HL-60 (cell line): ENCODE measurements around the gene SEC23IP.
A peak's percentile ranks its signal among the peaks of the same experiment; 100 is the strongest.

Experiments
- DNase-seq, 2 experiments: peaks; one replicate each; pipeline ENCODE4 v3.0.0-alpha.2; 2010 to 2020; ENCODE audit warnings: low read depth in 1 of 2, low spot score in 1 of 2
- H3K27ac ChIP-seq: fragments of 250-450 bp; sonication (Bioruptor Pico); replicated peaks from 2 replicates; pipeline ENCODE4 v1.5.1; 2020; ENCODE audit warnings: mild to moderate bottlenecking, moderate library complexity
- H3K27me3 ChIP-seq: fragments of 250-450 bp; sonication (Bioruptor Pico); 2 replicates; pipeline ENCODE4 v1.5.1; 2021; ENCODE audit warnings: mild to moderate bottlenecking, moderate library complexity; ENCODE audit not compliant: insufficient read depth, poor library complexity, severe bottlenecking
- H3K4me3 ChIP-seq: replicated peaks from 2 replicates; pipeline ENCODE4 v1.5.1; 2011; ENCODE audit warnings: mild to moderate bottlenecking, control low read depth, low read length; ENCODE audit not compliant: insufficient read depth
- CTCF ChIP-seq: IDR thresholded peaks from one replicate; pipeline ENCODE4 v1.5.1; 2011; ENCODE audit warnings: low read length, control low read depth, inconsistent platforms; ENCODE audit not compliant: insufficient read depth
- GABPA ChIP-seq: IDR thresholded peaks from 2 replicates; pipeline ENCODE4 v1.6.1; 2012; ENCODE audit warnings: low read depth
- POLR2AphosphoS5 ChIP-seq: IDR thresholded peaks from 2 replicates; pipeline ENCODE4 v1.6.1; 2012; ENCODE audit warnings: low read depth
- REST ChIP-seq: IDR thresholded peaks from 2 replicates; pipeline ENCODE4 v1.6.1; 2012; ENCODE audit warnings: low read depth; ENCODE audit not compliant: insufficient replicate concordance
- SPI1 ChIP-seq: IDR thresholded peaks from 2 replicates; pipeline ENCODE4 v1.6.1; 2012; ENCODE audit warnings: low read depth, mild to moderate bottlenecking, borderline replicate concordance
- long read RNA-seq: library from polyadenylated mRNA; unstranded; transcript quantifications from one replicate; pipeline ENCODE4 v2.0.0, GENCODE V29; 2020

The SEC23IP gene
- long read RNA-seq, full-length matches to known transcripts = 16 of 158 reads
- long read RNA-seq, partial matches to known transcripts = 106 of 158 reads
- long read RNA-seq, other reads (novel, unspliced or antisense) = 36 of 158 reads

- Histone ChIP-seq H3K4me3 (peak within 1 kb of the TSS; percentile 97), H3K27me3 (no peaks in the 10 kb centered on the region), H3K27ac (peak within 1 kb of the TSS; percentile 73)
- TF ChIP-seq REST (peak; percentile 25), GABPA (peak; percentile 89), POLR2AphosphoS5 (peak; percentile 79), CTCF (no peak), SPI1 (peak; percentile 52; the same call in 1 of the 2 replicates)
- peak; percentile 94 to 96 for DNase-seq
Measured at GRCh38 chr10:119892188-119893065, at the start of gene SEC23IP. TSS of gene SEC23IP (plus strand) at chr10:119892730. CDS start at chr10:119892783, 53 bp downstream.

- no peak for DNase-seq
- H3K4me3 ChIP-seq = no peak overlapping the region
- H3K27me3 ChIP-seq = no peaks in the 10 kb centered on the region
- no peak overlapping the region for H3K27ac ChIP-seq
- TF ChIP-seq CTCF (no peak), SPI1 (no peak), REST (no peak), GABPA (no peak), POLR2AphosphoS5 (no peak)
Measured at GRCh38 chr10:119845656-119846055, 46.9 kb upstream of the SEC23IP start.

- DNase-seq = no peak
- no peak overlapping the region; the same call in 1 of the 2 replicates for H3K27ac ChIP-seq
- TF ChIP-seq SPI1 = no peak
- no peak for TF ChIP-seq GABPA
- no peak for TF ChIP-seq POLR2AphosphoS5
- no peak for TF ChIP-seq CTCF
- no peak for TF ChIP-seq REST
- no peak overlapping the region for H3K4me3 ChIP-seq
- no peaks in the 10 kb centered on the region for H3K27me3 ChIP-seq
Measured at GRCh38 chr10:119849031-119849789, 43.3 kb upstream of the SEC23IP start.
